Neural cell (in vitro differentiated cells): ENCODE results near the gene MAD1L1. TPM values are rescaled to one million over a fixed set of nuclear protein-coding genes. Genes with fewer than 3 reads are reported as not detected.

Experiments used
- H2AFZ ChIP-seq: fragments of 200-600, 300-800 bp; sonication (generic), shearing (Covaris generic); 2 replicates; pipeline ENCODE4 v1.6.0; 2014; ENCODE audit warnings: low read depth, mild to moderate bottlenecking, antibody characterized with exemption, low read length, moderate library complexity
- H3F3A ChIP-seq: fragments of 200-600 bp; shearing (Covaris generic); 2 replicates; pipeline ENCODE4 v1.6.1; 2016; ENCODE audit warnings: mild to moderate bottlenecking, moderate library complexity, mixed read lengths, antibody characterized with exemption, low read length; ENCODE audit not compliant: insufficient read depth, poor library complexity, severe bottlenecking
- H3K27ac ChIP-seq: fragments of 200-600, 300-800 bp; sonication (generic), shearing (Covaris generic); 2 replicates; pipeline ENCODE4 v1.5.1; 2014; ENCODE audit warnings: mild to moderate bottlenecking, low read length, moderate library complexity
- H3K27me3 ChIP-seq: fragments of 300-800, 200-600 bp; sonication (generic), shearing (Covaris generic); 2 replicates; pipeline ENCODE4 v1.6.0; 2014; ENCODE audit warnings: mild to moderate bottlenecking, low read depth, low read length, moderate library complexity; ENCODE audit not compliant: insufficient read depth
- H3K36me3 ChIP-seq: fragments of 300-800, 200-600 bp; sonication (generic), shearing (Covaris generic); 2 replicates; pipeline ENCODE4 v1.5.1; 2014; ENCODE audit warnings: mild to moderate bottlenecking, antibody characterized with exemption, low read length, moderate library complexity; ENCODE audit not compliant: insufficient read depth
- H3K4me2 ChIP-seq: fragments of 300-800, 200-600 bp; sonication (generic), shearing (Covaris generic); 2 replicates; pipeline ENCODE4 v1.6.0; 2014; ENCODE audit warnings: mild to moderate bottlenecking, low read length
- H3K4me3 ChIP-seq: fragments of 300-800, 200-600 bp; sonication (generic), shearing (Covaris generic); 2 replicates; pipeline ENCODE4 v1.5.1; 2014; ENCODE audit warnings: mild to moderate bottlenecking, low read length, moderate library complexity
- H3K79me2 ChIP-seq: fragments of 200-600 bp; shearing (Covaris generic); replicated peaks from 2 replicates; pipeline ENCODE4 v1.6.0; 2014; ENCODE audit warnings: mild to moderate bottlenecking, low read length, moderate library complexity; ENCODE audit not compliant: insufficient read depth
- H3K9ac ChIP-seq: fragments of 300-800, 200-600 bp; sonication (generic), shearing (Covaris generic); 2 replicates; pipeline ENCODE4 v1.6.1; 2016; ENCODE audit warnings: mild to moderate bottlenecking, low read length, mixed read lengths
- H3K9me2 ChIP-seq: fragments of 200-600 bp; shearing (Covaris generic); 2 replicates; pipeline ENCODE4 v1.6.1; 2016; ENCODE audit warnings: mild to moderate bottlenecking, low read length, mixed read lengths; ENCODE audit not compliant: insufficient read depth
- H3K9me3 ChIP-seq: fragments of 200-600, 300-800 bp; sonication (generic), shearing (Covaris generic); 2 replicates; pipeline ENCODE4 v1.6.1; 2016; ENCODE audit warnings: mild to moderate bottlenecking, mixed run types, low read length, moderate library complexity, mixed read lengths
- H4K20me1 ChIP-seq: fragments of 200-600 bp; shearing (Covaris generic); 2 replicates; pipeline ENCODE4 v1.6.1; 2016; ENCODE audit warnings: mild to moderate bottlenecking, mixed run types; ENCODE audit not compliant: insufficient read depth
- CTCF ChIP-seq: fragments of 450-650 bp; IDR thresholded peaks from 2 replicates; pipeline ENCODE4 v1.5.1; 2014; ENCODE audit warnings: antibody characterized with exemption, mild to moderate bottlenecking, moderate library complexity; ENCODE audit not compliant: poor library complexity, severe bottlenecking
- EP300 ChIP-seq: fragments of 450-650 bp; conservative IDR thresholded peaks from 2 replicates; pipeline ENCODE4 v1.6.1; 2014; ENCODE audit warnings: antibody characterized with exemption, mild to moderate bottlenecking, moderate library complexity; ENCODE audit not compliant: poor library complexity, severe bottlenecking
- EZH2 ChIP-seq: fragments of 200-600, 300-800 bp; shearing (Covaris generic), sonication (generic); IDR thresholded peaks from 2 replicates; pipeline ENCODE4 v1.6.1; 2014; ENCODE audit warnings: antibody characterized with exemption, low read length, borderline replicate concordance, mild to moderate bottlenecking; ENCODE audit not compliant: insufficient read depth, poor library complexity, severe bottlenecking
- MXI1 ChIP-seq: fragments of 450-650 bp; conservative IDR thresholded peaks from 2 replicates; pipeline ENCODE4 v1.6.1; 2014; ENCODE audit warnings: antibody characterized with exemption, mild to moderate bottlenecking; ENCODE audit not compliant: poor library complexity, severe bottlenecking
- POLR2AphosphoS5 ChIP-seq: IDR thresholded peaks from 2 replicates; pipeline ENCODE4 v1.6.1; 2012
- RAD21 ChIP-seq: fragments of 450-650 bp; conservative IDR thresholded peaks from 2 replicates; pipeline ENCODE4 v1.6.1; 2014; ENCODE audit warnings: antibody characterized with exemption, mild to moderate bottlenecking, moderate library complexity
- REST ChIP-seq: IDR thresholded peaks from 2 replicates; pipeline ENCODE4 v1.6.1; 2012; ENCODE audit warnings: borderline replicate concordance
- SMC3 ChIP-seq: fragments of 450-650 bp; conservative IDR thresholded peaks from 2 replicates; pipeline ENCODE4 v1.6.1; 2014; ENCODE audit warnings: antibody characterized with exemption, mild to moderate bottlenecking, moderate library complexity; ENCODE audit not compliant: poor library complexity
- TAF1 ChIP-seq: IDR thresholded peaks from 2 replicates; pipeline ENCODE4 v1.6.1; 2012; ENCODE audit warnings: low read depth
- polyA plus RNA-seq: library from polyadenylated mRNA; depleted of rRNA; stranded (reverse); fragments of >200 nt; gene quantifications from 2 replicates; pipeline ENCODE4 v1.2.3, GENCODE V29; 2014

MAD1L1 gene
- polyA plus RNA-seq, 1 donor from 2014 or later, result 31.4 TPM

GRCh38 chr7:1849351-1850041, 383.2 kb downstream of the MAD1L1 start:
- no peaks in the 10 kb centered on the region for H3K27me3 ChIP-seq
- peak overlapping the region; percentile 14 for H3K27ac ChIP-seq
- H3F3A ChIP-seq, result no peaks in the 10 kb centered on the region
- no peak overlapping the region for H3K4me2 ChIP-seq
- H3K79me2 ChIP-seq, result no peaks in the 10 kb centered on the region
- no peaks in the 10 kb centered on the region for H3K9me2 ChIP-seq
- no peak overlapping the region for H2AFZ ChIP-seq
- TF ChIP-seq EZH2, result no peak
- no peaks in the 10 kb centered on the region for H3K36me3 ChIP-seq
- no peaks in the 10 kb centered on the region for H3K9me3 ChIP-seq
- no peak overlapping the region for H3K9ac ChIP-seq
- peak overlapping the region; percentile 11 for H3K4me3 ChIP-seq
- no peaks in the 10 kb centered on the region for H4K20me1 ChIP-seq

GRCh38 chr7:1848911-1849311, 383.8 kb downstream of the MAD1L1 start:
- Histone ChIP-seq H3K79me2 (no peaks in the 10 kb centered on the region), H3K9ac (no peak overlapping the region), H3K9me3 (no peaks in the 10 kb centered on the region), H3K27me3 (no peaks in the 10 kb centered on the region), H3K9me2 (no peaks in the 10 kb centered on the region), H3K36me3 (no peaks in the 10 kb centered on the region), H3F3A (no peaks in the 10 kb centered on the region), H3K27ac (peak overlapping the region; percentile 14), H2AFZ (no peak overlapping the region), H4K20me1 (no peaks in the 10 kb centered on the region), H3K4me2 (no peak overlapping the region), H3K4me3 (no peak overlapping the region)
- TF ChIP-seq RAD21 (no peak), CTCF (no peak), POLR2AphosphoS5 (peak; percentile 47), EZH2 (no peak), SMC3 (peak; percentile 25), REST (no peak), TAF1 (no peak), EP300 (peak; percentile 54), MXI1 (no peak)
